ENCODE measurements around the gene APLN.

Gene APLN

DNA sequence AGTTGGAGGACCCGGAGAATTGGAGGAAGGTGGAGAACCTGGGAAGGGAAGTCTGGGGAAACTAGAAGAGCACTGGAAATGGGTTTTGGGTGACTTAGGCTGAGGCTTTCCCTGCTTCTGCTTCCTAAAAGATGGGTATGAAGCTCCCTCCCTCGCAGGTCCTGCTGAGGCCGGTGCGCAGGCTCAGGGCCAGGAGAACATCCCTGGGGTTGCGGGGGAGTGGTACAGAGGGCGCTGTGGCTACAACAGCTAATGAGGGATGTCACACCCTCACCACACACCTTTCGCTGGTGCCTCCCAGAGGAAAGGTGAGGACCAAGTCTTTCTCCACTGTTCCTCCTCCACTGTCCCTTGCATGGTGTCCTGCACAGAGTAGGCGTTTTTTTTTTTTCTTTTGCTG is 15.8 kb downstream of the APLN start:
- DNase-seq: no peak

DNA sequence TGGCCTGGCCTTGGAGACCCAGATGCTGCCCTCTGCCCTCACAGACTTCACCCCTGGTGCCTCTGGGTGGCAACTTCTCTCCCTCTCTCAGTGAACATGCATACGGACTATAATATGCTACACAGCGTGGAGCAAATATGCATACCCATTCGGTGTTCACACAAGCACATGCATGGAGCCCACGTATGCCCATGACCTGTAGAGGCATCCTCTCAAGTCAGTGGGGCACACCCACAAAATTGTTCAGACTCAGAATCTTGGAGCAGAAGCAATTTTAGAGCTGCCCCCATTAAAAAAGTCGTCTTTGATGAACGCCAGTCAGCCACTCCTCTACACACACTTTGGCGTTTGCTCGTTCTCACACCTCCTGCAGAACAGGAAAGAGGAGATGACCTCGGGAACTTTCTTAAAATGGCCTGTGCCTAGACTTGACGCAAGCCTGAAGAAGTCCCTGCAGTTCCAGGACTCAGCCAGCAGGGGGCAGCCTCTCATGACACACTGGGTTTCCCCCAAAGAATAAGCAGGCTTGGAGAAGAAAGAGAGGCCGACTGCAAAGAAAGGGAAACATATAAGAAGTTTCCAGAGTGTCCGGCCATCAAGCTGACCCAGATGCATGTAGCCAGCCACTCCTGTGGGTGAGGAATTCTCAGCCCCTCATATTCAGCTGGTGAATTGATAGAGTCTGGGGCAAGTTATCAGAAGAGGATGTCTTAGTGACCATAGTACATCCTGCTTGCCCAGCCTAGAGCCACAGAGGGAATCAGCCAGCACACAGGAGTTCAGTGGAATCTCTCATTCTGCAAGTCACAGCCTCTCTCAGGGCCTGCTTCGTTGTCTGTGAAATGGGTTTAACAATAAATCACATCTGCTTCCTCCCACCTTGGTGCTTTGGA is 17.3 kb downstream of the APLN start:
- peak; percentile 81 for DNase-seq

- DNase-seq: no peak
Measured at GRCh38 chrX:129636175-129636681, 18.5 kb downstream of the APLN start.

GRCh38 chrX:129634541-129634940 is 20.2 kb downstream of the APLN start:
- DNase-seq: no peak

DNA sequence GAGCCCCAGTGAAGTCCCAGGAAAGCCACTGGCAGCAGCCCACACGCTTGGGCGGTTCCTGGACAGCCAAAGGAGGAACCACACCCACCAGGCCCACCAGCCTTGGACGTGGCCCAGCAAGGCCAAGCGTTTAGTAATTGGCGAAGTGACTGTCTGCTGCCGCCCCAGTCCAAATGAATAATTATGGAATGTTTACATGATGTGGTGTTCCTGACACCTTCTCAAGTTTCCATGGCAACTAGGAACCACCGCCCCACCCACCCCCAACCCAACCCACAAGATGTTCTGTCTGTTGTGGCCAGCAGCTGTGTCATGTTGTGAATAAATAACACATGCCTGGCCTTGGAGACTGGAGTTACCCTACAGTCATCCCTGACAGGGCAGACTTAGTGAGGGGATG is 22.3 kb downstream of the APLN start:
- no peak for DNase-seq

- DNase-seq: no peak
Measured at GRCh38 chrX:129631849-129632248, 22.9 kb downstream of the APLN start.

DNA sequence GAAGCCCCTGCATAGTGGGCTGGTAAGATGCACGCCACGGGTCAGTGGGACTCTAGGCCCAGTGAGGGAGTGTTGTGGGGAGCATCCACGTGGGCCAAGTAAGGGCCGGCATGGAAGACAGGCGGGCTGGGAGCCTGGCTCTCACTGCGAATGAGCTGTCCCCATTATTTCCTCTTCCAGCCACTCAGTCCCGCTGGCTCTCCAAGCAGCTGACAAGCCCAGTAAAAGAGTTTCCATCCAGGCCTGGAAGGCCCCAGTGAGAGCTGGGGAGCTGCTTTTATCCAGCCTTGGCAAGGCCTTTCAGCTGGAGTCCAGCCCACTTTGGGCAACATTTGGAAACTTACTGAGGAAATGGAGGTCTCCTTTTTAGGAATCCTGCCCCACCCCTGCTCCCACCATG is 24.9 kb downstream of the APLN start:
- DNase-seq: no peak

DNA sequence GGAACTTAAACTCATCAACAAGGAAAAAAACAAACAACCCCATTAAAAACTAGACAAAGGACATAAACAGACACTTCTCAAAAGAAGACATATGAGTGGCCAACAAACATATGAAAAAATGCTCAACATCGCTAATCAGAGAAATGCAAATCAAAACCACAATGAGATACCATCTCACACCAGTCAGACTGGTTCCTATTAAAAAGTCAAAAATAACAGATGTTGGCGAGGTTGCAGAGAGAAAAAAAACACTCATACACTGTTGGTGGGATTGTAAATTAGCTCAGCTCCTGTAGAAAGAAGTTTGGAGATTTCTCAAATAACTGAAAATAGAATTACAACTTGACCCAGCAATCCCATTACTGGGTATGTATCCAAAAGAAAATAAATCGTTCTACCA is 28.7 kb downstream of the APLN start:
- no peak for DNase-seq

GRCh38 chrX:129622757-129623301 is 31.9 kb downstream of the APLN start:
- DNase-seq: no peak

- DNase-seq: no peak
Measured at GRCh38 chrX:129618997-129619396, 35.8 kb downstream of the APLN start.

DNA sequence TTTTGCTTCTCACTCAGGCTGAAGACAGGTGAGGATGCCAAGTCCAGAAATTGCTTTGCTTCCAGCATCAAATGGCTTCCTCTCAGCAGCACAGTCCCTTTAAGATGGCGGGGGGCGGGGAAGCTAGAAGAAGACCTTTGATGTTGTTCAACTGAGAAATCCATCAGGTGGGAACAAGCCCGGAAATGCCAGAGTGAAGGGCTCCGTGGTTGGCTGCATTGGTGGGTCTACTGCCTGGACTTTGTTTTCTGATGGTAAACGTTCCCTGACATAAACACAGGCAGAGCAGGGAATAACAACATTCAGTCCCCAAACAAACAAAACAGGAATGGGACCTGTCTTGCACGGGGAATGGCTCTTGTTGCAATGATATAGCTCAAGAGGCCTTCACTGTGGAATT is 37.3 kb downstream of the APLN start:
- DNase-seq: no peak

GRCh38 chrX:129614481-129615255 is 40.1 kb downstream of the APLN start:
- DNase-seq: no peak

DNA sequence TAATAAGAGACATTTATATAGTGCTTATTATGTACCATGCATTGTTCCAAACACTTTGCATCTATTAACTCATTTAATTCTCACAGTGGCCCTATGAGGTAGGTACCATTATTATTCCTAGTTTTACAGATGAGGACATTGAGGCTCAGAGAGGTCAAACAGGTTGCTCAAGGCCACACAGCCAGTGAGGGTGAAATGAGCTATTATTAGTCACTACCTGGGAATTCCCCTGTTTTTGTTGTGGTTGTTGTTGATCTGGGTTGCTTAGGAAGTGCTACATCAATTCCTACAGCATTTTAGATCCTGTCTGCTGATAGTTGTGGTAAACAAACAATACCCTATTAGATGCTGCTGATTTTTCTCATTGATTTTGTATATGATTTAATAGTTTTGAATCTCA is 41.2 kb downstream of the APLN start:
- DNase-seq: peak; percentile 13

DNA sequence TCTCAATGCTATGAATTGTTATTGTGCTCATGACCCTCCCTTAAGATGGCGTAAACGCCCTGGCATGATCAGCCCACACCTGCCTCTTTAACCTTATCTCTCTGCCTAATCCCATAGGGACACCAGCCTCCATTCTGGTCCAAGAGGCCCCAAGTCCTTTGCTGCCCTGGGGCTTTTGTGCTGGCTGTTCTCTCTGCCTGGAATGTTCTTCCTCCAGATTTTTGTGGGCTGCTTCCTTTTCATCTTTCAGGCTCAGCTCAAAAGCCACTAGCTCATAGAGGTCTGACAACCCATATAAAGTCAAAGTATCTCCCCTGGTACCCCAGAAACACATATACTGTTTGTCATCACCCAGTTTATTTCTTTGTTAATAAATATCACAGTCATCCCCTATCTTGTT is 42.4 kb downstream of the APLN start:
- DNase-seq: no peak

GRCh38 chrX:129609395-129609794 is 45.4 kb downstream of the APLN start:
- DNase-seq: no peak

- no peak for DNase-seq
Measured at GRCh38 chrX:129608496-129608895, 46.3 kb downstream of the APLN start.

DNA sequence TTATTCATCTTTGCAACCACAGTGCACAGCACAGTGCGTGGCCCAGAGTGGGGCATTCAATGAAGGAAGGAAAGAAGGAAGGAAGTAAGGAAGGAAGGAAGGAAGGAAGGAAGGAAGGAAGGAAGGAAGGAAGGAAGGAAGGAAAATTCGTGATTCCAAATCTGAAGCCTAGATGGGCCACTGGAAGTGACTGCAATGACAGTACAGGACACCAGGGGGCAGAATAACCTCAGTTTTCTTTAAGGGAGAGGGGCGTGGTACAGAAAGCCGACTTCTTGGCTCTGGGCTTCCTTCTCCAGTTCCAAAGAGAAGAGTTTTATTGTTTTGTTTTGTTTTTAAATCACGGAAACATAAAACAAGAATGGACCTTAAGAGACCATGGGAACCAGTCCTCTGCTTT is 47.8 kb downstream of the APLN start:
- peak; percentile 72 for DNase-seq

DNA sequence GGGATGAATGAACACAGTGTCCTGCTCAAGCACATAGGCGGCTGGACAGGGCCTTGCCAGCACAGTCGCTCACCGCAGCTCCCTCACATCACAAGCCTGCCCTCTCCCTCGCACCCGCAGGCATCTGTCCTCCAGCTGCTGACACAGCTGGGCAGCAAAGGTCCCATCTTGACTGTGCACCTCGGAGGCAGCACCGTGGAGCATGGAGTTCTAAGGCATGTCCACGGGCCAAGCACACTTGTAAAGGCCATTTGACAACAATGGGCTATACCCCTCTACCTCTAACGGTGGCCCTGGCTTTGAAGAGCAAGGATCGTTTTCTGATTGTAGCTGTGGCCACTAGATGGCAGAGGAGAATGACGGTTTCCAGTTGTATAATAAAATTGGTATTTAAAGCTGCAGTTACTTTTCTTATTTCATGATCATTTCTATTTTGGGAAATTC is 53.8 kb downstream of the APLN start:
- peak; percentile 36 for DNase-seq

GRCh38 chrX:129599996-129600395 is 54.8 kb downstream of the APLN start:
- no peak for DNase-seq

GRCh38 chrX:129599499-129599898 is 55.3 kb downstream of the APLN start:
- no peak for DNase-seq

DNA sequence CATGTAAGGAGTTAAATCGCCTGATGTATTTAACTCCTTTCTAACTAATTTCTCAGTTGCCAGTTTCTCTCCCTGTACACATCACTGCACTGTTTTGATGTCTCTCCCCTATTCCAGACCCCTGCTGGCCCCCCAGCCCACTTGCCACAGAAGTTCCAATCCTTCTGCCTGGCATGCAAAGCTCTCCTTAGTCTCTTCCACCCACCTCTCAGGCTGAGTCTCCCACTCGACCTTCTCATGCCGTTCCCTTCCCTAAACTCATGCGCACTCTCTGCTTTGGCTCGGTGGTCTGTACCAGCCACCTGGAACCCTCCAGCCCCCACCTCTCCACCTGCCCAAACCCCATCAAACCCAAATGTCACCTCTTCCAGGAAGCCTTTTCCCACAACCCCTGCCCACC is 56.9 kb downstream of the APLN start:
- no peak for DNase-seq

DNA sequence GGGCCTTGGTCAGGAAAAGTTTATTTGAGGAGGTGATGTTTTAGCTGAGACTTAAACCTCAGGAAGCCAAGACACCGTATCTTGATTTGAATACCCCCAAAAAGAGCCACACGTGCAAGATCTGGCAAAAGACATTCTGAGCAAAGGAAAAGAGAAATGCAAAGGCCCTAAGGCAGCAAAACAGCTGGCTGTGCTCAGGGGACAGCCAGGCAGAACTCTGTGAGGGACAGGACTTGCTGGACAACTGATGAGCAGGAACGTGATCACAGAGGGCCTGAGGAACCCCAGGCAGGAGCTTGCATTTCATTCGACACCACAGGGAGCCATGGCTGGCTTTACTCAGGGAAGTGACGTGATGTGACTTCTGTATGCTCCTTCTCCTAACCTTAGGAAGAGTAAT is 58.7 kb downstream of the APLN start:
- no peak for DNase-seq

All from activated CD4-positive, alpha-beta T cell treated with anti-CD3 and anti-CD28 coated beads, Interleukin-2, Interleukin-6, amounts not matched to agents 100 ng/mL and 50 ng/mL, durations not matched to agents 16 hours and 8 hours (primary cell).